C1 segment of cervical spinal cord (tissue), 14 donors: ENCODE results near the gene SHB.
"Not testable (repeated sequence)": the region's sequence is repeated elsewhere in the genome, so short reads cannot be mapped to it uniquely, and the experiment has no call there.

Experiments
- DNase-seq, 14 donors: peaks; one replicate each; lab custom pipeline; 2025; lab: John Stamatoyannopoulos, UW

SHB gene

DNA sequence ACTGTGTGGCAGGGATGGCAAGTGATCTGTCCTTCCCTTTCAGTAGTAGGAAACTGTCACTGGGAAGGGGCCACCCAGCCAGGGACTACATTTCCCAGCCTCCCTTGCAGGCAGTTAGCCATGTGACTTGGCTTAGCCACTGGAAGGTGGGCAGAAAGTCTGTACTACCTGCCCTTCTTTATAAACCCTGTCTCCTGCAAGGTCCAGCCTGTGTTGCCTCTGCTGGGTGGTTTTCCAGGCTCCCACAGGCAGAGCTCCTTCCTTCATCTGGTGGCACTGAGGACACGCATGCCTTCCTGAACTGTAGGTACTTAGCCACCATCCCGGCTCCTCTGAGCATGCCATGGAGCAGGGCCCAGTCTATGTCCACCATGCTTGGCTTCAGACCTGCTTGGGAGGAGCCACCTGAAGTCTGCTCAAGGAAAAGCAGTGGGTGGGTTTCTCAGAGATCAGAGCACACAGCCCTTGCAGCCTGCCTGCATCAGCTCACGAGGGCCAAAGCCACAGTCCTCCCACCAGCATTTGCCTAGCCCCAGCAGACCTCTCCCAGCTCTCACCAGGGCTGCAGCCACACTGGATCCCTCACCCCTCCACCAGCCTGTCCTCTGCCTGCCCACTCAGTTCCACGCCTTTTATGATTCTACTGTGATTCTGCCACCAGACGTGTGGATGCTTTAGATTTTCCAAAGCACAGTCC lies 148.4 kb downstream of the SHB start:
- no peak for DNase-seq

DNA sequence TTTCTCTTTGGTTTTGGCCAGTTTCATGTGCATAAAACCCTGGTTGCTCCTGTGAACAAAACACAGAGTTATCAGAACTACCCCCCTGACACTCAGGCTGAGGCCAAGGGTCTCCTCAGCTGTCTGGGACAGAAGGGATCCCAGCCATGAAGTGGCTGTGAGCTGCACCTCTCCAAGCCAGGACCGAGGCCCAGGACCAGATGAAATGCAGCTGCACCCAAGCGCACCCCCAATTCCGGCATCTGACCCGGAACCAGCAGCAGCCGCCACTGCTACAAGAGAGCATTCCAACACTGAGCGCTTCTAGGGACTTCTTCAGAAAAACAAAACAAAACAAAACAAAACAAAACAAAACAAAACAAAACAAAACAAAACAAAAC lies 149.1 kb downstream of the SHB start:
- no peak for DNase-seq

DNA sequence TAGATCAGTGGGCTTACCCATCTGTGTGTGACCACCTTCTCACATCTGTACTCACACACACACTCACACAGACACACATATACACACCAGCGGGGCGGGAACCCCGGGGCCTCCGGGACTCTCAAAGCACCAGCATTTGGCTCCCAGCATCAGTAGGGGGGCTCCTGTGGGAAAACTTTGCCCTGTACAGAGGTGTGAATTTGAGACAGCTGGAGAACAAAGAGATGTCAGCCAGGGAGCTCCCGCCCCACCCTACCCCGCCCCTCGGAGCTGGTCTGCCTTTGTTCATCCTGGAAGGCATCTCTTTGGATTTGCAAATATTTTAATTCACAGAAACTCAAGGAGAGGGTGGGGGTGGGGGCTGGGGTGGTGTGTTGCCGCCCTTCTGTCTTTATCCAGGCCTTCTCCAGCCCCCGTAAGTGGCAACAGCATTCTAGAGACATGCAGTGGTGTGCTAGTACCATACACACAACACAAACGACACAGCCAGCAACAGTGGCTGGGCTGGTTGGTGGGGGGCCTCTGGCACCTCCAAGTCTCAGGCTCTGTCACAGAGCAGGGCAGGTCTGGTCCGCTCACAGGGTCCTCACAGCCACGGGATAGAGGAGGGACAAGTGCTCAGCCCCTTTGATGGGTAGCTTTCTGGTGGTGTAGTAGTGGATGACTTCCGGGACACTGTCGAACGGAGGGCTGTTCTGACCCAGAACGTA lies 149.6 kb downstream of the SHB start:
- DNase-seq, result no peak

DNA sequence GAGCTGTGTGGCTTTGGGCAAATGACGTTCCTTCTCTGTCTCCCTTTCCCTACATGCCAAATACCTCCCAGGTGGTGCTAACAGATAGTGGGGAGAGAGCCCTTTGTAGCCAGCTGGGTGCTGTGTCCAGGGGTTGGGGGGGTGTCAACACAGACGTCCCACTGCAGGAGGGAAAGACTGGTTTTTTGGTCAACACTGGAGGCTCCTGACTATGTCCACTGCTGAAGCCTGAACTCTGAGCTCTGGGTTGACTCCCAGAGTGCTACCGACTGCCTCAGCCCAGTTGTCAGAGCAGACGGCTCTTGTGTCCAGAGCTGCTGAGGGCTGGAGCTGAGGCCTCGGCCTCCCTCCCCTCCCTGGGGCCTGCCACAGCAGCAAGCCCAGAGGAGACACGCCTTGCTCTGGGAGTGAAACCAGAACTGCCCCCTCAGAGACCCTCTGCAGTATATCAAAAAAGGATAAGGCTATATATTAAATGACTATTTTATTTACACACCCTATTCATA lies 150.3 kb downstream of the SHB start:
- DNase-seq, result no peak

DNA sequence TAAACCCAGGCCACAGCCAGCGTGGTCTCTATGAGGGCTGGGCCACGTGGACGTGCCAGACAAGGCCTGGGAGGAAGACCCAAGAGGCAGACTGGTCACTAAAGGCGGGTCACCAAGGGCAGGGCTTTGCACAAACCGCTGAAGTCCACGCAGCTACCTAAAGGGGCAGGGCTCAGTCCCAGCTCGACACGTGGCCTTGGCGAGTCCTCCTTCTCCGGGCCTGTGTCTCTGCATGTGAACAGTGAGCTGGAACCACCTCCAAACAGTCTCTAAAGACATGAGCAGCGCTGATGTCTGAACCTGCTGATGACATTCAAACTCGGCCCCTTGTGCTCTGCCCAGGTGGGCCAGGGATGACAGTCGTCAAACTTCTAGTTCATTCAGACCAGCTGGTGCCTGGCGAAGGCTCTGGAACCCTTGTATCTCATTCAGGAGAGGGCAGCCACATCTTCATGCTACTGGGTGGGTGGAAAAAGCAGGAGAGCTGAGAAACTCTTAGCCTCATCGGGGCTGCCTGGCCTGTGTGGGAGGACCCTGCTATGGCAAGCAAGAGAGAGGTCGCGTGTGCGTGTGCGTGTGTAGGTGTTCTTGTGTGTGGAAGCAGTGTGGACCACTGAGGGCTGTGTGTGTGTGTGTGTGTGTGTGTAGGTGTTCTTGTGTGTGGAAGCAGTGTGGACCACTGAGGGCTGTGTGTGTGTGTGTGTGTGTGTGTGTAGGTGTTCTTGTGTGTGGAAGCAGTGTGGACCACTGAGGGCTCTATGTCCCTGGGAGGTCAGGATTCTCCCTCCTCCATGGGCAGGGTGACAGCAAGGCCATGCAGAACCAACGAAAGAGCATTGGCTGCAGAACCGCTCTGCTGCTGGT lies 151.0 kb downstream of the SHB start:
- no peak for DNase-seq

DNA sequence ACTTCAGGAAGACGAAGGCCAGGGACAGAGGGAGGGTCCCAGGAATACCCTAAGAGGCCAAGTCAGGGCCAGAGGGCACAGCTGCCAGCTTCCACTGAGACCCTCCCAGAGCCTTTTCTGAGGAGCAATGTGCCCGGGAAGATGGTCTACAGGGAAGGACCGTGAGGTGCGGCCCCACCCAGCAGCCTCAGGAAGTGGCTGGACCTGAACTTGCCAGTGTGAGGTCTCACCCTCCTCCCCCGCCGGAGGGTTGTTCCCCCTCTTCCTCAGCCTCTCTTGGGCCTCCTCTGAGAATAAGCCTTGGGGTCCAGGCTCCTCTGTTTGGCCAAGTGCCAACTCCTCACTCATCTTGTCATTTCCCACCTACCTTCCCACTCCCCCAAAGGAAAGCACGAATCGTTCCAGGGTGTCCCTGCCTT lies 151.7 kb downstream of the SHB start:
- no peak for DNase-seq

DNA sequence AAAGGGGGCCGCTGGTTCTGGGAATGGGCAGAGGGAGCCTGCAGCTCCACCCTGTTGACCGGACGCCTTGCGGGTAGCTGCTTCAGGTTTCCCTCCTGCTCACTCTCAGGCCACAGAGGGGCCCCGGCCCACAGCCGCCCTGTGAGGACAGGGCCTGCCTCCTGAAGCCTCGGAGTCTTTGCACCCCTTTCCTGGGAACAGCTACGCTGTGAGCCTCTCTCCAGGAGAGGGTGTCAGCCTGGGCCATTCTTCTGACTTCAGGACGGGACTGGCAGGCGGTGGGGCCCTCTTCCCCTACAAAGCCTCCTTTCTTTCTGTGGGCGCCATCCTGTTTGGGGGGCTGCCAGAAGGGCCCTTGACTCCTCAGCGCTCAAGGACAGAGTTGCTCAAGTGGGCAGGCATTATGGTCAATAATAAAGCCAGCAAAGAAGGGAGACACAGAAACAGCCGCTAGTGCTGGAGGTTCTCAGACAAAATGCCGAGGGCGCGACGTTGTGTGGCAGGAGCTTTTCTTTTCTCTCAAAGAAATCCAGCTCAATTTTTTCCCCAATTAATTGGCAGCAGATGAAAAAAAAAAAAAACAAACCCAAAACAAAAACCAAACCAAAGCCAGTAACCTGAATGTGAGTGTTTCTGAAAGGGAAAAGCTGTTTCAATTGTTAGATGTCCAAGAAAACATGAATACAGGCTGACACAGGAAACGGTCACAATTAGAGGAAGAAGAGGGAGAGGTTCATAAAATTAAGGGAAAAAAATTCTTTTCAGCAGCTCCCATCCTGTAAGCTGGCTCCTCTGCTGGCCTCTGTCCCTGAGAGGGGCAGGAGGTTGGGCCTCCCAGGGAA lies 152.3 kb downstream of the SHB start:
- DNase-seq, result peak in 8 of 14 donors; percentile 24 to 91 (median 55)

DNA sequence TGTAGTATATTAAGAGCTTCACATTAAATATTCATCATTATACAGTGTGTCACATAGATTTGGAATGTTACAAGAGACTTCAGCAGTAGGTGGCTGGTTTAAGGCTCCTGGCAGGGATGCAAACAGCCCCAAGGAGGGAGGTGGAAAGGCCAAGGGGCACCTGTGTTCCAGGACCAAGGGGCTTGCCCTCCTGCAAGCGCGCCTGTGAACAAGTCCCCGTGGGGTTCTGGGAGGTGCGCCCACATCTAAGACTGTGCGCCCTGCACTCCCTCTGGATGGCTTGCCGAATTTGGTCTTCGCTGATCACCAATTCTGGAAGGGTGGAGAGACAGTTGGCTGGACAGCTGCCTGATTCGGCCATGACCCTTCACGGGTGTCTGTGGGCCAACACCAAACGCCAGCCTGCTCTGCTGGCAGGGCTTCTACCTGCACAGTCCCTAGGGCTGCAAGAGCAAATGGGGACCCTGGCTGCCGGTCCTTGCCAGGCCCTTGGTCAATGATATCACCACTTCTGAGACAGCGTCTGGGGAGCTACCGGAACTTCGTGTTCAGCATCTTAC lies 153.0 kb downstream of the SHB start:
- DNase-seq, result peak in 2 of 14 donors; percentile 33 to 46

DNA sequence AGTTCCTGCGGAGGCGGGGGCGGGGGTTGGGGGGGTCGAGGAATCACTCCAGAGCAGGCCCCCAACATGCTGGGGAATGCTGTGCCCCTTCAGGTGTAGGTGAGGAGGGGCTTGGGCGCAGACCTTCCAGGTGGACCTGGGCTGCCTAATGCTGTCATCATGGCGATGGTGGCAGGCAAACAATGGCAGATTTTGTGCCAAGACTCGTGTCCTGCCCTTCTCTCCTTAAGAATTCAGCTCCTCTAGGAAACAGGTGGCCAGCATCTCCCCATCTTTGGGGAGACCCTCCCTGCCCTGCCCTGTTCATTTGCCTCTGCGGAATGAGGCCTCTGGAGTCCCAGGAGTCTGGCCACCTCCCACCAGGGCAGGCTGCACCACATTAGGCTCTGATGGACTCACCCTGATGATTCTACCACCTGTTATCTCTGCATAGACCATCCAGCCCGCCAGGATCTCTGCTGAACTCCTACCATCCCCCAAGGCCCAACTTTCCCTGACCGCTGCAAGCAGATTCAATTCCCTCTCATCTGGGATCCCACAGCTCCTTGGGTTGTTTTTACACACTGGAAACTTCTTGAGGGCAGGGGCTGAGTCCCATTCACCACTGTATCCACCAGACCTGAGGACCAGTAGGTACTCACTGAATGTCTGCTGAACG lies 154.2 kb downstream of the SHB start:
- no peak for DNase-seq

DNA sequence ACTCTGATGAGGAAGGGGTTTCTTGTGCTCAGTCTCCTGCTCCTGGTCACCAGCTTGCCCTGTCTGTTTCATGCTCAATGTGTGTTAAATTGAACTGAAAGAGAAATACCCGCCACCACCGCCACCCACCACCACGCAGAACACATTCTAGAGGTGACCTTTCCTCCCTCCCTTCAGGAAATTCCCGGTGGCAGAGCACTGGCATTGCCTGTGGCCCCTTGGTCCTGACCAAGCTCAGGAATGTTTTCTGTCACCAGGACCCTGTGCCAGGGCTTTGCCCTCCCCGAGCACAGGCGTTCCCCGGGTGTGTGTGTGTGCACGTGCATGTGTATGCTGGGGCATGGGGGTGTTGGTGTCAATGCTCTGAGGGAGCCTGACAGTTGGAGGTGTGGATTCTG lies 154.9 kb downstream of the SHB start:
- DNase-seq, result no peak

DNA sequence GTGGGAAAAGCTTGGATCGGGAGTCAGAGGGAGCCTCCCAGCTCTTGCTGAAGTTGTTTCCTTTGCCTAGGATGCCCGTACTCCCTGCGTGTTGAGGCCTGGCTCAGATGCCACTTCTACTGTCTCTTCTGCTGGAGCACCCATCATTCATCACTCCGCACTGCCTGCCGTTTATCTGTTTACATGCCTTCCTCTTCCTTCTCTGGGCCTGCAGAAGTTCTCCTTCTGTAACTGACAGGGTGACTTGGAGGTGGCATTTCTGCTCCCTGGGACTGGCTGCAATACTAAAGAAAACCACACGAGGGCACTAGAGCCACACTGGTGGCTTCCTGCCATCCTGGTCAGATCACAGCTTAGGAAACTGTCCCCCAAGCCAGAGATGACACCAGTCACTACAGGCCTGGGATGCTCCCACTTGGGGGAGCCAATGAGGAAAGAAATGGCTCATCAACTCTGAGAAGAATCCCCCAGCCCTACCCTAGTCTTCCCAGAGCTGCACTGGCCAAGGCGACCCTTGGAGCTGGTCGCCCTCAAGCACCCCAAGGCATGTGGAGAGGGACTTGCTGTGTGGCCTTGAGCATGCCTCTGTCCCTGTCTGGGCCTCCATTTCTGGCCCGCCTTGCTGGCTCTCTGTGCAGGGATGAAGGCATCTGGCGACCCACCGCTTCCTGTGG lies 155.4 kb downstream of the SHB start:
- DNase-seq, result peak in 12 of 14 donors; percentile 57 to 91 (median 86)

DNA sequence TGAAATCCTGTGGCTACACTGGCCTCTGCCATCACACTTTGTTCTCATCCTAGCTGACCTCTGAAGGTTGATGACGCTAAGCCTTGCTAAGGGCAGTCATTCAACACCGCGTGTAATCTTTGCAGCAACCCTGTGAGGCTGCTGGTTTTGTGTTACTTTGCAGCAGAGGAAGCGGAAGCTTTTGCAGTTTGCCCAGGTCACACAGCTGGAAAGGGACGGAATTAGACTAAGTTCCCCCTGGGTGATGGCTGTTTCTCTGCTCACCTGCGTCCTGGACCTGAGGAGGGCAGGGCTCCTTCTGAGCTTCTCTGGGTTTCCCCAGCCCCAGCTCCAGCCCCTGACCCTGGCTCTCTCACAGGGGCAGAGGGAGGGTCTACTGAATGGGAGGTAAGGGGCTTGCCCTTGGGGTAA lies 157.8 kb downstream of the SHB start:
- no peak for DNase-seq

DNA sequence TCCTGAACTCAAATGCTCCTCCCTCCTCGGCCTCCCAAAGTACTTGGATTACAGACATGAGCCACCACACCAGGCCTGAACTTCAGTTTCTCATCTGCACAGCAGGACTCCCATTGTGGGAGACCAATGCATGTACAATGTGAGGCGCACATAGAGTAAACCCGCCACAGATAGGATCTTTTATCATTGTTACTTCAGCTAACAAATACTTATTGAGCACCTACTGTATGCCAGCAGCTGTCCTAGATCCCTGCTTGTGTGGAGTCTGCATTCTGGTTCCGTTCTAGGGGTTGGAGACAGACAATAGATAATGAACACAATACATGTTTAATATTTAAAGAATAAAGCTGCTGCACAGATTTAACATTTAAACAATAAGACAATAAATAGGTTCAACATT lies 158.8 kb downstream of the SHB start:
- no peak for DNase-seq

DNA sequence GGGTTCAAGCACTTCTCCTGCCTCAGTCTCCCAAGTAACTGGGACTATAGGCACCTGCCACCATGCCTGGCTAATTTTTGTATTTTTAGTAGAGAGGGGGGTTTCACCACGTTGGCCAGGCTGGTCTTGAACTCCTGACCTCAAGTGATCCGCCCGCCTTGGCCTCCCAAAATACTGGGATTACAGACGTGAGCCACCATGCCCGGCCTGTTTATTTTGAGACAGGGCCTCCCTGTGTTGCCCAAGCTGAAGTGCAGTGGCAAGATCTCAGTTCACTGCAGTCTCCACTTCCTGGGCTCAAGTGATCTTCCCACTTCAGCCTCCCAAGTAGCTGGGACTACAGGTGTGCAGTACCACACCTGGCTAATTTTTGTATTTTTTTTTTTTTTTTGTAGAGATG lies 159.2 kb downstream of the SHB start:
- not testable (repeated sequence) for DNase-seq

DNA sequence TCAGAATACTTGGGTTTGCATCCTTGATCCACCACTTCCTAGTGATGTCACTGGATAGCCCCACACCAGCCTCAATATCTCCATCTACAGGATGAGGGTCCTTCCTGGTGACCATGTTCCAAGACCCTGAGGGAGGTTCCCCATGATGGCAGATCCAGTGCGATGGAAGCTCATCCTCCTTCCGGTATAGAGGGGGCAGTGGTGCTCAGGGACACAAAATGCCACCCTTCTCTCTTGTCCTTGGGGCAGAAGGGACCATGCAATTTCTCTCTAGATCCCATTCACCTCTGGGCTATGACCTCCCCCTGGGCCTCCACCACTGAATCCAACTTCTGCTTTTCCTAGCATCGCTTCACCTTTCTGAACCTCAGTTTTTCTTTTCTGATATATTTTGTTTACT lies 159.7 kb downstream of the SHB start:
- no peak for DNase-seq

DNA sequence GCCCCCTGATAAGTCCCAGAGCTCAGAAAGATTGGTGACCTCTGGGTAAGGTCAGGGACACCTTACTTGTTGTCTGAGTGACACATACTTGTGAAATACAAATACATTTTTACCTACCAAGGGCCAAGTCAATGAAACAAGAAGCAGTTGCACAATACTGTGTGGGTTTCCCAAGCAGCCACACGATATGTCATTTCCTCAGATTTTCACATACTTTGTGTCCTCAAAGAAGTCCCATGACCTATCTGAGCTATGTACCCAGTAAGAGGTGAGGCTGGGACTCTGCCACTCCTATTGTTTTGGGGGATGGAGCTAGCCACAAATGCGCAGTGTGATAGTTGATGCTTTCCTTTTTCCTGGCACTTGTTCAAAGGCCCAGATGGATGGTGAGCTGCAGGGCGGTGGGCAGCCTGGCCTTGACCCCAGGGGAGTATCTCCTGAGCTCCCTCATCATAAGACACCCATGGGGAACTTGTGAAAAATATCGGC lies 160.3 kb downstream of the SHB start:
- no peak for DNase-seq

DNA sequence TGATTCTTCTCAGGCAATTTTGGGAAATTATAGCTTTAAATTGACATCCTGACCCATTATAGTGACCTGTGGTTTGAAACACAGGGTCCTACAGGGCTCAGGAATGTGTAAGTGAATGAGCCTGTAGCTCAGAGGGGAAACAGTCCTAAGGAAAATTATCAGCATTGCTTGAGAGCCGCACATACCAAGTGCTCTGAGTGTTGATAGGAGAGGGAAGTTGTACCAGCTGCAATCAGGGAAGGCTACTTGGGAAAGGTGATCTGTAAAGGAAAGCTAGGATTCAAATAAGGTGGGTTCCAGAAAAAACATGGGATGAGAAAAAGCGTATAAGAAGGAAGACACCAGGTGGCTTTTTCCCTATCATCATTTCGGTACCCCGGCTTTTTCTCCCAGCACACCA lies 160.7 kb downstream of the SHB start:
- no peak for DNase-seq

DNA sequence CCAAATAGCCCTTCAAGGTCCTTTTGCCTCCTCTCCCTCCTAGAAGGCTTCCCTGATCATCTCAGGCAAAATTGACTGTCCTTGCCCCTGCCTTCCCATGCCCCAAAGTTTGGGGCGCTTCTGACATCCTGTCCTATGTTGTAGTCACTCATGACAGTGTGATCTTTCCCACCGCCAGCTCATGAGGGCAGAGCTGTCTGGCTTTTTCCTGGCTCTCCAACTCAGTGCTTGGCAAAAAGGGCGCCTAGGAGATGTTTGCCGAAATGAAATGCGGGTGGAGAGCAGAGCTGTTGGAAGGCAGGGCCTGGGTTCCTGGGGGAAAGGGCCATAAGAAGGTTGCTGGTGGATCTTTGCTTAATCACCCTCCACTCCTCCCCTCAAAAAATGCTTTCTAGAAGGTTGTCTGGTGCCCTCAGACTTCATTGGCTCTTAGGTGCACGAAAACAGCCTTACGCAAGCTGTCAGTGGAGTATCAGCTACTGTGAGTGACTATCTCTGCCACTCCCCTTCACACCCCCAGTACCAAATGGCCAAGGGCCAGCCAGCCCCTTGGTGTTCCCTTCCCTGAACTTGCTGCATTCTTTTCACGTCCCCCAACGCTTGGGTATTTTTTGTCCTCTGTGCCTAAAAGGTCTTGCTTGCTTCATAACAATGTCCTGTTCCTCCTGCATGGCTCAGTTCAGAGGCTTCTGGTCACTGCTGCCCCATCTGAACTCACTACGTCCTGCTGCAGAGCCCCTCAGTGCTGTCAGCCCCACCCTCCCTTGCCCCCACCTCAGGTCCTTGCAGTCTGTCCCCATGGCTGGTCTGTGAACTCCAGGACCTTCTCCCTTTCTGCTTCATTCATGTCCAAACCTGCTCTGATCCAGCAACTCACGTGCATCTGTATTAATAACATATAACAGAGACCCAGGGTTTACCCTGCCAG lies 162.5 kb downstream of the SHB start:
- DNase-seq, result no peak

DNA sequence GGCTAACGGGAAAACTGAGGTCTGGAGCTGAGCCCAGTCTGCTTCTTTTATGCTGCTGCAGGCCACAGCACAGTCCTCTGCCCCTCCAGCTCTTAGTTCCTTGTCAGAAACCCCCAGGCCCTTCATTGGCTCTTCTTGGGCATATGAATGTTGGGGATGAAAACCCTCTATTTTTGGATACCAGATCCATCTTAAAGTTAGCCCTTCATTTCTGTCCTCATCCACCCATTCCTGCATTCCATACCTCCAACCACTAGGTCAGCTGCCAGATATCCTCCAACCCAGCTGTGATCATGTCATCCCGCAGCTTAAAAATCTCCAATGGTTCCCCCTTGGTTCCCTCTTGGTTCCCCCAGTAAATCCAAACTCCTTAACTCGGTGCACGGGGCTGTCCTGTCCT lies 163.3 kb downstream of the SHB start:
- no peak for DNase-seq
